Ammon's horn (tissue), 1 donor: ENCODE measurements around the gene SUPT20HL1.

Experiments used
- DNase-seq: peaks from one replicate; pipeline ENCODE4 v3.0.0-alpha.2; 2016; ENCODE audit warnings: low spot score

Gene SUPT20HL1

DNA sequence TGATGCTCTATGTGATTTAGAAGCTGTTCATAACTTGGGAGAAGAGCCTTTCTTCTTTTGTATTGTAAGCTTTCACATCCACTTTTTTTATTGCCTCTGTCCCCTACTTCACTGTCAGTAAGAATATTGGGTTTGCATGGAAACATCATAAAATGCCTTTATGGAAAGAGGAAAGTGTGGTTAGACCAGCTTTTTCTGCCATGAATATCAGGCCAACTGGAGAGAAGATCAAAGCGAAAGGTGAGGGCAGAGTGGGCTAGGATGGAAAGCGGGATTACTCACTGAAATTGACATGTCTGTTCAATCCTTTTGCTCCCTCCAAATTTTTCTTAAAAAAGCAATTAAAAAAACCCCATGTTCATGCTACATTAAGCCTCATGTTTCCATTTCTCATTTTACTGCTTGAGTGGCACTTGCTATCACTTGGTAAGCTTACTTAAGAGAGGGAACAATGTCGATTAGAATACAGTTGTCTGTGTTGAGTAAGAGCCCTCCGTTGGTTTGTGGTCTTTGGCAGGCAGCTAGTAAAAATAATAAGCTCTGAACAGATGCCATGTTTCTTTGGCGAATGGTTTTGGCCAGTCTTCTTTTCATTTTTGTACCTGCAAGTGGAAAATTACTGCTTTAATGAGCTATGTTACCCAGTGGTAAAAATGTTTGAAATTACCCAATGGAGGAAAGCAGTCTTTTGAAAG, 35.9 kb downstream of the SUPT20HL1 start:
- DNase-seq, result peak; percentile 4

DNA sequence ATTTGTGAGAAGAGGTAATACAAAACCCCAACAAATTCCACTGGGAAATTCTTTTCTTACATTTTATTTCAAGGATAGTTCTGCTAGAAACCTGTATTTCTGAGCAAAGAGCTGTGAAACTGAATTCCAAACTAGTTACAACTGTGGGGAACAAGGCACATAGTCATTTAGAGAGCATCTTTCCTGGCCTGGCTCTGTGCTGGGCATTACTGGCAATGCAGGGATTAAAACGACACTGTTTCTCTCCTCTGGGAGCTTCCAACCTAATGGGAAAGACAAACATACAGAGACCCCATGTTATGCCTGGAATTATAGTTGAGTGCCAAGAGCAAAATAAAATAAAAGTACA, 36.5 kb downstream of the SUPT20HL1 start:
- no peak for DNase-seq

DNA sequence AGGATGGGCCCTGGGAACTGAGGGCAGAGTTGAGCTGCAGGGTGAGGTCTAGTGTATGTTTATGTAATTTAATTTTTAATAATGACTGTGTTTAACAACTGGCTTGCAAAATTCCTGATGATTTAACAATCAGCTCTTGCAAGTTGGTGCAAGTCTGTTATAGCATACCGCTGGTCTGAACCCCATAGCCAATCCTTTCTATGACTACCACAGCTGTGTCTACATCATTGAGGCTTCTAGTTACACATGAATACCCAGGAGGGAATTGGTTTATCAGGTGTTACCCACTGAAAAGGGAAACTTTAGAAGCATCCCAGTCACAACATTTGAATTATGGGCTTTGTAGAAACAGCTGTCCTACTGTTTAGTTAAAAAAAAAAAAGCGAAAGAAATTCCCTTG, 38.3 kb downstream of the SUPT20HL1 start:
- no peak for DNase-seq

DNA sequence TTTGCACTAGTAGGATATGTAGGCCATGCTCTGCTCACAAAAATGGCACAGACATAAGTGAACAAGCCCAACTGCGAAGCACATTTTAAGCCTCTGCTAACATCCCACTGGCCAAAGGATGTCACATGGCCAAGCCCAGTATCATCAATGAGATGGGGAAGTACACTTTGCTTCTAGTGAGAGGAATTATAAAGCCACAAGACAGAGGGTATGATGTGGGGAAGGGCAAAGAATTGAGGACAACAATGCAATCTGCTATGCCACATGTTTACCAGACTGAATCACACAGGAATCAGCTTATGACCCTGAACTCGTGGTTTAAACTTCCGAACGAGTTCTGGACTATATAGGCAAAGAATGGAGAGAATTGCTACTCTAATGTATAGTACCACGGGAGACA, 39.1 kb downstream of the SUPT20HL1 start:
- no peak for DNase-seq

DNA sequence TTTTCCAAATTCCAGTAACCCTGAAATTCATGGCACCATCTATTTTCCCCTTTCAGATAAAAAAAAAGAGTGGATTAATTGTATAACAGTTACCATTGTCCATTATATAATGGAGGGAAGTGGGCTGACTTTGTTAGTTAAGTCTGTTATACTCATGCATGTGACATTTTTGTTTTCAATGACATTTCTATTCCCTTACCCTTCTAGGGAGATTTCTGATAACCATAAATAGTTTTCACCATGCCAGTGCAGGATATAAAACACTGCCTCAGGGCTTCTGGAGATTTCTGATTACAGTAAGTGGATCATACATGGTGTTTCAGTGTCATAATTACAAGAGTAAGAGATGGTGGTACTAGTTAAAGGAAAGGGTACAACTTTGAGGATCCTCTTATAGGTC, 45.5 kb downstream of the SUPT20HL1 start:
- DNase-seq, result no peak
